Measurements from ENCODE around the gene MBNL3.

DNA sequence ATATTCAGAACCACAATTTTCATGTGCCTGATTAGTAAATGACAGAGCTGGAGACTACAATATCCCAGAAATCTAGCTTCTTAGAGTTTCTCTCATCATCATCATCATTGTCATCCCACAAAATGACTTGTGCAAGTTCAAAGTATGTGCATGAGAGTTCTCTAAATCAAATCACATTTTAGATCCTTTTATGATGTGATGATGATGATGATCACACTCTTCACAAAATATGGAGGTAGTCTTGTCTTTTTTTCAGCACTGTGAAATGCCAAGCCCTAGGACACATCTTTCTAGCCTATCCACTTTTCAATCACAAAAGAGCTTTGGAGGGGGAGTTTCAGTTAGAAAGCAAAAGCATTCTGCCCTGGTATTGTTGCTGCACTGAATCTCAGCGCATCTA, 7.4 kb downstream of the MBNL3 start:
- TF ChIP-seq POLR2AphosphoS5 (IDR thresholded peaks at IDR 0.05; ENCODE audit: borderline replicate concordance, low read depth, low read length) (no peak), EZH2 (IDR thresholded peaks at IDR 0.05) (no peak), FOXP2 (optimal IDR thresholded peaks at IDR 0.05; ENCODE audit: control extremely low read depth, extremely low read length, insufficient read depth) (no peak)
